Measurements from ENCODE around the gene AGAP2.

AGAP2 gene

GRCh38 chr12:57726151-57726883 lies 12.2 kb downstream of the AGAP2 start (continued):
- no peak for TF ChIP-seq ZNF26 (tag by site-specific recombination; IDR thresholded peaks at IDR 0.05)
- peak; percentile 100 for TF ChIP-seq GLIS2 (tag by site-specific recombination; IDR thresholded peaks at IDR 0.05)
- no peak for TF ChIP-seq TRIM28 (IDR thresholded peaks at IDR 0.05; ENCODE audit: borderline replicate concordance, low read length)
- no peak for TF ChIP-seq ZNF658 (tag by site-specific recombination; IDR thresholded peaks at IDR 0.05)
- TF ChIP-seq ZBTB26 (tag by site-specific recombination; optimal IDR thresholded peaks at IDR 0.05) = peak; percentile 86
- 0 out of 2 replicates have a peak, but pooled peaks have one; percentile 30 for TF ChIP-seq HOXC10 (CRISPR knock-in tag; IDR thresholded peaks at IDR 0.05)
- peak; percentile 84 for TF ChIP-seq ZNF423 (tag by site-specific recombination; IDR thresholded peaks at IDR 0.05)
- no peak for TF ChIP-seq ZNF184 (tag by site-specific recombination; IDR thresholded peaks at IDR 0.05)
- TF ChIP-seq ZNF521 (tag by site-specific recombination; IDR thresholded peaks at IDR 0.05) = no peak
- TF ChIP-seq ZNF843 (tag by site-specific recombination; IDR thresholded peaks at IDR 0.05) = peak; percentile 76
- no peak for TF ChIP-seq ZNF266 (tag by site-specific recombination; IDR thresholded peaks at IDR 0.05; ENCODE audit: low read depth)
- TF ChIP-seq ZBTB21 (tag by site-specific recombination; IDR thresholded peaks at IDR 0.05) = no peak; the same call in 1 of the 2 replicates
- TF ChIP-seq ZNF704 (tag by site-specific recombination; IDR thresholded peaks at IDR 0.05) = no peak
- no peak for TF ChIP-seq ZNF510 (tag by site-specific recombination; IDR thresholded peaks at IDR 0.05; ENCODE audit: insufficient replicate concordance)
- peak; percentile 72; the same call in 1 of the 2 replicates for TF ChIP-seq ZSCAN18 (tag by site-specific recombination; IDR thresholded peaks at IDR 0.05)
- peak; percentile 99 for TF ChIP-seq ZNF335 (tag by site-specific recombination; conservative IDR thresholded peaks at IDR 0.05)
- TF ChIP-seq KLF10 (tag by site-specific recombination; IDR thresholded peaks at IDR 0.05) = peak; percentile 67; the same call in 1 of the 2 replicates
- no peak for TF ChIP-seq ZNF354C (tag by site-specific recombination; IDR thresholded peaks at IDR 0.05; ENCODE audit: borderline replicate concordance, low read depth)
- TF ChIP-seq MZF1 (tag by site-specific recombination; IDR thresholded peaks at IDR 0.05; ENCODE audit: borderline replicate concordance) = peak; percentile 65; the same call in 1 of the 2 replicates
- TF ChIP-seq ZNF529 (tag by site-specific recombination; IDR thresholded peaks at IDR 0.05; ENCODE audit: insufficient replicate concordance) = no peak
- 0 out of 2 replicates have a peak, but pooled peaks have one; percentile 86 for TF ChIP-seq REPIN1 (tag by site-specific recombination; IDR thresholded peaks at IDR 0.05; ENCODE audit: low read depth)
- peak; percentile 98 for TF ChIP-seq KLF9 (tag by site-specific recombination; IDR thresholded peaks at IDR 0.05; ENCODE audit: low read depth)
- peak; percentile 81 for TF ChIP-seq GLIS1 (tag by site-specific recombination; IDR thresholded peaks at IDR 0.05)
- peak; percentile 82; the same call in 1 of the 2 replicates for TF ChIP-seq ZNF391 (tag by site-specific recombination; IDR thresholded peaks at IDR 0.05; ENCODE audit: borderline replicate concordance, low read depth)
- TF ChIP-seq ZNF146 (tag by site-specific recombination; IDR thresholded peaks at IDR 0.05) = no peak
- TF ChIP-seq ZNF513 (tag by site-specific recombination; IDR thresholded peaks at IDR 0.05) = no peak
- peak; percentile 38 for TF ChIP-seq ZNF654 (tag by site-specific recombination; IDR thresholded peaks at IDR 0.05; ENCODE audit: low read depth)
- no peak for TF ChIP-seq ZNF148 (tag by site-specific recombination; IDR thresholded peaks at IDR 0.05; ENCODE audit: borderline replicate concordance)
- TF ChIP-seq ZNF292 (tag by site-specific recombination; IDR thresholded peaks at IDR 0.05; ENCODE audit: borderline replicate concordance, low read depth) = no peak
- TF ChIP-seq SP3 (tag by site-specific recombination; IDR thresholded peaks at IDR 0.05) = peak; percentile 87
- TF ChIP-seq ZNF610 (tag by site-specific recombination; IDR thresholded peaks at IDR 0.05; ENCODE audit: borderline replicate concordance) = no peak
